Spleen (tissue), 11 donors: ENCODE measurements around the gene LSM14B. TPM values are rescaled to one million over a fixed set of nuclear protein-coding genes. Genes with fewer than 3 reads are reported as not detected.
A peak's percentile ranks its signal among the peaks of the same experiment; 100 is the strongest.

Source experiments
- DNase-seq: peaks from one replicate; pipeline ENCODE4 v3.0.0-alpha.2; 2020
- H3K27ac ChIP-seq, 8 donors: fragments of 200-600 bp; sonication (generic) in 7 of 8; 1 replicate in 4 of 8; 2 replicates in 4 of 8; pipeline versions ENCODE4 v1.5.0 to v1.8.0; 2016 to 2021; ENCODE audit warnings: inconsistent platforms in 4 of 8, mild to moderate bottlenecking in 4 of 8, moderate library complexity in 1 of 8
- H3K27me3 ChIP-seq, 7 donors: fragments of 200-600 bp; sonication (generic) in 6 of 7; replicated peaks in 1 of 7; 1 replicate in 4 of 7; 2 replicates in 3 of 7; pipeline versions ENCODE4 v1.5.0 to v1.8.0; 2016 to 2021; ENCODE audit warnings: inconsistent platforms in 3 of 7, mild to moderate bottlenecking in 1 of 7
- H3K36me3 ChIP-seq, 6 donors: fragments of 200-600 bp; sonication (generic) in 5 of 6; 1 replicate in 4 of 6; 2 replicates in 2 of 6; pipeline versions ENCODE4 v1.5.0 to v1.8.0; 2016 to 2021; ENCODE audit warnings: inconsistent platforms in 2 of 6
- H3K4me1 ChIP-seq, 6 donors: fragments of 200-600 bp; sonication (generic) in 5 of 6; 1 replicate in 3 of 6; 2 replicates in 3 of 6; pipeline versions ENCODE4 v1.5.0 to v1.8.0; 2016 to 2021; ENCODE audit warnings: inconsistent platforms in 3 of 6
- H3K4me3 ChIP-seq, 8 donors: fragments of 200-600 bp; sonication (generic) in 7 of 8; 1 replicate in 4 of 8; 2 replicates in 4 of 8; pipeline versions ENCODE4 v1.5.0 to v1.8.0; 2016 to 2021; ENCODE audit warnings: inconsistent platforms in 4 of 8, mild to moderate bottlenecking in 4 of 8, moderate library complexity in 2 of 8
- H3K9me3 ChIP-seq, 8 donors: fragments of 200-600 bp; sonication (generic) in 7 of 8; 1 replicate in 4 of 8; 2 replicates in 4 of 8; pipeline versions ENCODE4 v1.5.0 to v1.8.0; 2016 to 2021; ENCODE audit warnings: inconsistent platforms in 4 of 8
- CTCF ChIP-seq, 11 experiments: fragments of 200-600 bp in 7 of 11; fragments of 450-650 bp in 4 of 11; sonication (generic) in 4 of 11; IDR thresholded peaks in 8 of 11; conservative IDR thresholded peaks in 3 of 11; 1 replicate in 7 of 11; 2 replicates in 4 of 11; pipeline versions ENCODE4 v1.4.0 to v1.8.0; 2016 to 2021; ENCODE audit warnings: antibody characterized with exemption in 11 of 11, inconsistent platforms in 4 of 11, mild to moderate bottlenecking in 1 of 11
- POLR2A ChIP-seq, 3 donors: fragments of 450-650 bp; IDR thresholded peaks; one replicate each; pipeline ENCODE4 v1.5.1; 2017; ENCODE audit warnings: antibody characterized with exemption in 3 of 3, mild to moderate bottlenecking in 1 of 3
- POLR2AphosphoS5 ChIP-seq, 3 donors: sonication (generic); formaldehyde crosslinking; IDR thresholded peaks; one replicate each; pipeline ENCODE4 v1.5.1; 2017; ENCODE audit warnings: antibody characterized with exemption in 3 of 3
- WGBS, 5 donors: extraction: QIAGEN DNeasy Blood & Tissue Kit in 3 of 5; methylation state at CpG; one replicate each; pipeline versions ENCODE4 v1.1.5 to v1.1.7; 2013 to 2018; 5-methylcytosine and 5-hydroxymethylcytosine counted together
- intact Hi-C: fragments of 100-400 bp; cut with DNase I; formaldehyde crosslinking; loops from one replicate; pipeline ENCODE4 v1.15.0; 2023; ENCODE audit warnings: low total_unique reads
- polyA plus RNA-seq, 3 donors: library from polyadenylated mRNA; stranded (reverse); fragments of 200-250 nt; gene quantifications; one replicate each; pipeline ENCODE4 v1.2.1, GENCODE V29; 2013
- total RNA-seq, 7 donors: library from RNA; depleted of rRNA in 3 of 7; stranded (reverse); fragments of >200 nt in 3 of 7; fragmentation: NEBNext Ultra II Directional in 4 of 7; extraction: Animal tissue kit (Norgen Biotek cat#: 25700) in 4 of 7; gene quantifications; one replicate each; pipeline versions ENCODE4 v1.1.0 to v1.2.1, GENCODE V29; 2016 to 2021
- donor health status: healthy with polysubstance abuse.
- donor health status: DM: no; HTN: no; CAD: no; lungs with moderate emphysema.
- donor health status: DM: no; HTN: no; CAD: no.
- donor health status: Bipolar disorder and iron deficiency.
- donor health status: healthy.
- donor health status: DM: no; HTN: no; CAD: no.
- donor health status: DM: yes; HTN: yes; CAD: no.

LSM14B gene
- total and polyA plus RNA-seq, 10 donors = 14.0 to 37.6 (median 26.0) TPM

DNA sequence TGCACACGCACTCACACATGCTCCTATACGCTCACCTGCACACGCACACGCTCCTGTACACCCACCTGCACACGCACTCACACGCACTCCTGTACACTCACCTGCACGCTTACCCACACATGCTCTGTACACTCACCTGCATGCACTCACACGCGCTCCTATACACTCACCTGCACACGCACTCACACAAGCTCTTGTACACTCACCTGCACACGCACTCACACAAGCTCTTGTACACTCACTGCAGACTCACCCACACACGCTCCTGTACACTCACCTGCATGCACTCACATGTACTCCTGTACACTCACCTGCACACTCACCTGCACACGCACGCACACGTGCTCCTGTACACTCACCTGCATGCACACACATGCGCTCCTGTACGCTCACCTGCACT is 34.6 kb upstream of the LSM14B start:
- TF ChIP-seq CTCF (IDR thresholded peaks at IDR 0.05 in 8 of 11, conservative IDR thresholded peaks at IDR 0.05 in 3 of 11) (no peak), POLR2A (IDR thresholded peaks at IDR 0.05) (no peak), POLR2AphosphoS5 (IDR thresholded peaks at IDR 0.05) (no peak)
- Histone ChIP-seq H3K4me3 (no peak overlapping the region), H3K4me1 (no peaks in the 10 kb centered on the region), H3K9me3 (peaks cover 0 to 11% (median 0%) of the 10 kb centered on the region in 8 donors), H3K27ac (no peak overlapping the region), H3K27me3 (peaks cover 0 to 25% (median 0%) of the 10 kb centered on the region in 7 donors), H3K36me3 (no peaks in the 10 kb centered on the region)
- peak; percentile 13 for DNase-seq
- WGBS, 5 donors = 92 to 96% (median 93%) methylated on average over 17 of the region's 17 CpGs
- intact Hi-C loops = no loop called here

- peak; percentile 9 for DNase-seq
- peaks cover 0 to 18% (median 0%) of the 10 kb centered on the region in 8 donors for H3K9me3 ChIP-seq
- no peaks in the 10 kb centered on the region for H3K36me3 ChIP-seq
- no peak overlapping the region for H3K4me3 ChIP-seq
- peaks cover 0 to 31% (median 0%) of the 10 kb centered on the region in 7 donors for H3K27me3 ChIP-seq
- WGBS, 5 donors = 64 to 79% (median 74%) methylated on average over 15 of the region's 15 CpGs
- TF ChIP-seq POLR2AphosphoS5 (IDR thresholded peaks at IDR 0.05) = no peak
- TF ChIP-seq CTCF (IDR thresholded peaks at IDR 0.05 in 8 of 11, conservative IDR thresholded peaks at IDR 0.05 in 3 of 11) = no peak
- TF ChIP-seq POLR2A (IDR thresholded peaks at IDR 0.05) = no peak
- H3K4me1 ChIP-seq = no peaks in the 10 kb centered on the region
- intact Hi-C loops = no loop called here
- no peak overlapping the region for H3K27ac ChIP-seq
These were observed 33.8 kb upstream of the LSM14B start for GRCh38 chr20:62088258-62089127.

- Histone ChIP-seq H3K27ac (no peak overlapping the region), H3K4me1 (no peaks in the 10 kb centered on the region), H3K27me3 (peaks cover 0 to 32% (median 0%) of the 10 kb centered on the region in 7 donors), H3K4me3 (no peak overlapping the region), H3K36me3 (no peaks in the 10 kb centered on the region), H3K9me3 (peaks cover 0 to 23% (median 0%) of the 10 kb centered on the region in 8 donors)
- intact Hi-C loops = no loop called here
- no peak for TF ChIP-seq POLR2AphosphoS5 (IDR thresholded peaks at IDR 0.05)
- TF ChIP-seq CTCF (IDR thresholded peaks at IDR 0.05 in 8 of 11, conservative IDR thresholded peaks at IDR 0.05 in 3 of 11) = no peak
- no peak for TF ChIP-seq POLR2A (IDR thresholded peaks at IDR 0.05)
- peak; percentile 11 for DNase-seq
- 52 to 64% (median 59%) methylated on average over 3 of the region's 3 CpGs for WGBS, 5 donors
These were observed 32.9 kb upstream of the LSM14B start for GRCh38 chr20:62089393-62089792.
